Skeletal muscle cell (primary cell): ENCODE results near the gene DOCK6.

Experiments
- DNase-seq: peaks from one replicate; pipeline ENCODE4 v3.0.0-alpha.2; 2010; ENCODE audit warnings: low read depth
- H3K4me3 ChIP-seq: 2 replicates; pipeline ENCODE4 v1.5.1; 2011; ENCODE audit warnings: low read depth, mild to moderate bottlenecking, control low read depth, low read length, moderate library complexity

The DOCK6 gene

DNA sequence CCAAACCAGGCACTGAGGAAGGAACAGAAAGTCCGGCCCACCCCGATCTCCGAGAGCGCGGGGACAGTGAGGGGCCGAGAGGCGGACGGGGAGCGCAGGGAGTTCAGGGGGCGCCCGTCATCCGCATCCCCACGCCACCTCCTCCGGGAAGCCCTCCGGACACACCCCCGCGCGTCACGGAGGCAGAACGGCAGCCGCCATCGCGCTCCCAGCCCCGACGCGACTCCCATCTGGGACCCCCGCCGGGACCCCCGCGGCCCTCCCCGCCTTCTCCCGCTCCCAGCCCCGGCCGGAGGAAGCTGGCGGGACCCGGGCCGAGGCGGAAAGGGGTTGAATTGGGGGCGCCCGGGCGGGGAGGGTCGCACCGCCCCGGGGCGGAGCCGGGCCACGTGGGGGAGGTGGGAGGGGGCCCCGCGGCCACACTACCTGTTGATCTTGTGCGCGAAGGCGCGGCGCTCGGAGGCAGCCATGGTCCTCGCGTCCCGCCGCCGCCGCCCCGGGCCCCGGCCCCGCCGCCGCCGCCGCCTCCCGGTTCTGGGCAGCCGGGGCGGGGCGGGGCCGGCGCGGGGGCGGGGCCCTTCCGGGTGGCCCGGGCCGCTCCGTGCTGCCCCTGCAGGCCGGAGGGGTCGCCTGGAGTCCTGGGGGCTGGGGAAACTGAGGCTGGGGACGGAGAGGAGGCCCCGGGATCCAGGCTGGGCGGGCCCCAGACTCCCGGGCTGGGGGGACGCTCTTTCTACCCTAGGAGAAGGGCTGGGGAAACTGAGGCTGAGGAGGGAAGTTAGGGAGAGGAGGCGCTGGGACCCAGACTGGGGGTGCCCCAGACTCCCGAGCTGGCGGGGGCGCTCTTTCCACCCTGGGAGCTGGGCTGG is at the start of gene DOCK6:
DOCK6 (minus strand) TSS at position 554 of the 869 bp plus-strand sequence; CDS start at position 470, 84 bp downstream.
- no peak for DNase-seq
- peak within 1 kb of the TSS; percentile 74 for H3K4me3 ChIP-seq

- DNase-seq = no peak
- no peak overlapping the region for H3K4me3 ChIP-seq
These were observed 44.0 kb upstream of the DOCK6 start for GRCh38 chr19:11306337-11306736.

DNA sequence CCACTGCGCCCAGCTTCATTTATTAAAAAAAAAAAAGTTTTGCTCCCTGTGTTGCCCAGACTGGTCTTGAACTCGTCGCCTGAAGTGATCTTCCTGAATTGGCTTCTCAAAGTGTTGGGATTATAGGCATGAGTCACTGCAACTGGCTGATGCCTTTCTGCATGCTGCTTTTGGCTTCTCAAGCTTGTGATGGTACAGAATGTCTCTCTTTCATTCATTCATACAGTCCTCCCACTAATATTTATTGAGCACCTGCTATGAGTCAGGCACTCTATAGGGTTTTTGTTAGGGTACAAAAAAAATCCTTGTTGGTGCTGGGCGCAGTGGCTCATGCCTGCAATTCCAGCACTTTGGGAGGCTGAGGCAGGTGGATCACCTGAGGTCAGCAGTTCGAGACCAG is 42.6 kb upstream of the DOCK6 start:
- DNase-seq = no peak
- no peak overlapping the region for H3K4me3 ChIP-seq

GRCh38 chr19:11300811-11301120 is 38.4 kb upstream of the DOCK6 start:
- no peak overlapping the region for H3K4me3 ChIP-seq
- DNase-seq = no peak

DNA sequence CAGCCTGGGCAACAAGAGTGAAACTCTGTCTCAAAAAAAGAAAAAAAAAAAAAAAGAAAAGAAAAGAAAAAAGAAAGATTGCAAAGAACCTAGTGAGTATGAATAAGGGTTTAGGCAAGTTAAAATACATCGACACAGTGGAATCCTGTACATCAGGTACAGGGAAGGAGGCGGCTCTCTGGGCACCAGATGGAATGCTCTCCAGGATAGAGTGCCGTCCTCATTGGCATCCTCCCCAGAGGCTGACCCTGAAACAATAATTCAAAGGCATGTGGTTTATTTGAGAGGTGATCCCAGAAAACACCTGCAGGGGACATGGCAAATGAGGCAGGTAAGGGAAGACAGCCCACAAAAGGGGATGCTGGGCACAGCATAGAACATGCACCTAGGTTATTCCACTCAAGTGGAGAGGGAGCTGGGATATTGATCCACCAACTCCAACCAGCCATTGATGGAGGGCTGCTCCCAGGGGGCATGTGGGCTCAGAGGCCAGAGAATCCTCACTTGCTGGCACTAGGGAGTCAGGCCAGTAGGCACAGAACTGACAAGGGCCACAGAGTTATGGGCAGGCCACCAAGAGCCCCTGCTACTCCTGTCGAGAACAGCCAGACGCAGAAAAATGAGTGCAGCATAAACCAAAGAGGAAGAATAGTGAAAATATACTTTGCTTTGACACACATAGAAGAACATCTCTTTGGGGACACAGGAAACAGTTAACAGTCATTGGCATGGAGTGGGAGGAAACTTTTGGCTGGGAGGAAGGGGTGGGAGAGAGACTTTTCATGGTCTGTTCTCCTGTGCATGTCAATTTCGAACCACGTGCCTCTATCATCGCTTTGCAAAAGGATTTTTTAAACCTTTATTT is 37.9 kb upstream of the DOCK6 start:
- no peak overlapping the region for H3K4me3 ChIP-seq
- DNase-seq = no peak

DNA sequence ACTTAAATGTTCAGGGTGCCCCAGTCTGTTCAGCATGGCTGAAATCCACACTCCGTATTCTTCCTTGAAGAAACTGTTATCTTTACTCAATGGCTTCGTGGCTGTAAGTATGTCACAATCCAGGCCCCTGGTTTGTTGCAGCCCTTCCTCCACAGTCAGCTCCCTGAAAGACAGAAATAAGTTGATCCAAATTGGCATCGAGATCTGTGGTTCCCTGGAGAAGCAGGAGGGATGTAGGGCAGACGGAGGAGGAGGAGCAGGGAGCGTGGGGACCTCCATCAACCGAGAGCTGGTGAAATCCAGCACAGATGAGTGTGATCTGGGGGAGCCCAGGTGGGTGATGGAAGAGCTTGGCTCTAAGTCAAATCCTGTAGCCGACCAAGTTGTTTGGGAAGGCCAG is 33.9 kb upstream of the DOCK6 start:
- no peak overlapping the region for H3K4me3 ChIP-seq
- DNase-seq = peak; percentile 12

GRCh38 chr19:11295665-11296245 is 33.4 kb upstream of the DOCK6 start, which contains the start of gene TSPAN16:
Gene TSPAN16, plus strand, starts transcription at chr19:11296160. Its CDS starts 138 bp downstream, at chr19:11296298.
- no peak within 1 kb of the TSS for H3K4me3 ChIP-seq
- no peak for DNase-seq

DNA sequence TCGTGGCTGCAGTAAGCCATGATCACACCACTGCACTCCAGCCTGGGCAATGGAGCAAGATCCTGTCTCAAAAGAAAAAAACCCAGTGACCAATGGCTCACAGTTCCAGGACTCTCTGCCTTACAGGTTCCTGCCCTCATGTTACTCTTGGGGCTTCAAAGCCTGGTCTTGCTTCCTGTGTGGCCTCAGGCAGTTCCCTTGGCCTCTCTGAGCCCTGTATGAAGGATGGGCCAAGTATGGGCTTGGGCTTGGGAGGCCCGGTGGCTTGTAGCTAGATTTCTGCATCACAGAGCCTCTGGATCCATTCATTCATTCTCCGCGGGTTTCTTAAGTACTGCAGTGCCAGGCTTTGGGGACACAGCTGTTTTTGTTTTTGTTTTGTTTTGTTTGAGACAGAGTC is 32.9 kb upstream of the DOCK6 start:
- no peak for DNase-seq
- H3K4me3 ChIP-seq = no peak overlapping the region

GRCh38 chr19:11293433-11294389 is 31.4 kb upstream of the DOCK6 start:
- H3K4me3 ChIP-seq = peak overlapping the region; percentile 19
- DNase-seq = peak; percentile 70

GRCh38 chr19:11291991-11292390 is 29.7 kb upstream of the DOCK6 start:
- no peak overlapping the region for H3K4me3 ChIP-seq
- DNase-seq = no peak

DNA sequence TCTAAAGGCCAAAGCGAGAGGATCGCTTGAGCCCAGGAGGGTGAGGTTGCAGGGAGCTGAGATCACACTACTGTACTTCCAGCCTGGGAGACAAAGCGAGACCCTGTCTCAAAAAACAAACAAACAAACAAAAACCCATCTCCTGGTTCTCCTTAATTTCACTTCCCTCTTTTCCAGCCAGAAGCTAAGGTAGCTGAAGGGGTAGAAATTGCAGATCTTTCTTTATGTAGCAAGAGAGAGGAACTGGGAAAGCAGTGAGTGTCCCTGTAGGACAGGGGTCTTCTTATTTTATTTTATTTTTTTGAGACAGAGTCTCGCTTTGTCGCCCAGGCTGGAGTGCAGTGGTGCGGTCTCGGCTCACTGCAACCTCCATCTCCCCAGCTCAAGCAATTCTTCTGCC is 29.1 kb upstream of the DOCK6 start:
- no peak for DNase-seq
- H3K4me3 ChIP-seq = no peak overlapping the region

DNA sequence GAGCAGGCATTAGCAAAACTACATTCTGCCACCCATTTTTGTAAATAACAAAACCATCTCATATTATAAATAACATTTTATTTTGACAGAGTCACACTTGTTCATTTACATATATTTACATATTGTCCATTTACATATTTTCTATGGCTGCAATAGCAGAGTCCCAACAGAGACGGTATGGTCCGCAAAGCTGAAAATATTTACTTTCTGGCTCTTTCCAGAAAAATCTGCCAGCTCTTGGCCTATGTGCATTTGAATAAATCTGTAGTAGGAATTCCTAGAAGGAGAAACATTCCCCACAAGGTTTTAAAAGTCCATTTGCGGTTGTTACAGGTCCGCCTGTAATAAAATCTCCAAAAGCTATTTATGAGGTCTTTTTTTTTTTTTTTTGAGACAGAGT is 27.9 kb upstream of the DOCK6 start:
- no peak for DNase-seq
- H3K4me3 ChIP-seq = no peak overlapping the region

- H3K4me3 ChIP-seq = no peak overlapping the region
- no peak for DNase-seq
These were observed 26.0 kb upstream of the DOCK6 start for GRCh38 chr19:11288349-11288748.

- no peak for DNase-seq
- no peak overlapping the region for H3K4me3 ChIP-seq
These were observed 24.1 kb upstream of the DOCK6 start for GRCh38 chr19:11286312-11286974.

DNA sequence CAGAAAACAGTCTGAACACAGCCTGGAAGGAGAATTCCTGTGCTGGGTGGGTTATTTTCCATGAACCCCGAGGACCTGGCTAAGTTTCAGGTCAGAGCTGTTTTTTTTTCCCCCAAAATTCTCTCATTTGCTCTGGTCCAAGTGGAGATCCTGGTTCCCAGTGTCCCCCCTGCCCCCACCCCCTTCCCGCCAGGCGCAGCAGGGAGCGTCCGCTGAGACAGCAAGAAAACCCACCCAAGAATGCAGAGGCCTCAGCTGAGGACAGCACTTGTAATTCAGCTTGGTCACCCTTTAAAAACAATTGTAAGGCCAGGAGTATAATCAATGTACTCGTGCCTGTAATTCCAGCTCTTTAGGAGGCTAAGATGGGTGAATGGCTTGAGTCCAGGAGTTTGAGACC is 22.2 kb upstream of the DOCK6 start:
- DNase-seq = no peak
- no peak overlapping the region for H3K4me3 ChIP-seq

DNA sequence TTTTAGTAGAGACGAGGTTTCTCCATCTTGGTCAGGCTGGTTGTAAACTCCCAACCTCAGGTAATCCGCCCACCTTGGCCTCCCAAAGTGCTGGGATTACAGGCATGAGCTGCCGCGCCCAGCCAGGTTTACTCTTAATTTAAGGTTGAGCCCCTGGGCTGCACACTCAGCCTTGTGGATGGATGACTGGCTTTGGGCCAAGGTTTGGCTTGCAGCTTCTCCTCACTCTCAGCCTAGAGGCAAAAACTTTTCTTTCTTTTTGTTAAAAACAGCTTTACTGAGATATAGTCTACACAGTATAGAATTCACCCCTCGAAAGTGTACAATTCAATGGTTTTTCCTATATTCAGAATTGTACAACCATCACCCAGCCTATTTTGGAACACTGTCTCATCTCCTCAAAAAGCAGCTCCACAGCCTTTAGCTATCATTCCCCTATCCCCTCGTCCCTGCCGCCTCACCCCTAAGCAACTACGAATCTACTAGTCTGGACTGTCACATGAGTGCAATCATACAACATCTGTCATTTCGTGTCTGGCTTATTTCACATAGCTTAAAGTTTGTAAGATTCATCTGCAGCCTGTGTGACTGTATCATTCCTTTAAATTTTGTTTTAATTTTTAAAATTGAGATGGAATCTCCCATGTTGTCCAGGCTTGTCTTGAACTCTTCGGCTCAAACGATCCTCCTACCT is 19.2 kb upstream of the DOCK6 start:
- H3K4me3 ChIP-seq = no peak overlapping the region
- no peak for DNase-seq

DNA sequence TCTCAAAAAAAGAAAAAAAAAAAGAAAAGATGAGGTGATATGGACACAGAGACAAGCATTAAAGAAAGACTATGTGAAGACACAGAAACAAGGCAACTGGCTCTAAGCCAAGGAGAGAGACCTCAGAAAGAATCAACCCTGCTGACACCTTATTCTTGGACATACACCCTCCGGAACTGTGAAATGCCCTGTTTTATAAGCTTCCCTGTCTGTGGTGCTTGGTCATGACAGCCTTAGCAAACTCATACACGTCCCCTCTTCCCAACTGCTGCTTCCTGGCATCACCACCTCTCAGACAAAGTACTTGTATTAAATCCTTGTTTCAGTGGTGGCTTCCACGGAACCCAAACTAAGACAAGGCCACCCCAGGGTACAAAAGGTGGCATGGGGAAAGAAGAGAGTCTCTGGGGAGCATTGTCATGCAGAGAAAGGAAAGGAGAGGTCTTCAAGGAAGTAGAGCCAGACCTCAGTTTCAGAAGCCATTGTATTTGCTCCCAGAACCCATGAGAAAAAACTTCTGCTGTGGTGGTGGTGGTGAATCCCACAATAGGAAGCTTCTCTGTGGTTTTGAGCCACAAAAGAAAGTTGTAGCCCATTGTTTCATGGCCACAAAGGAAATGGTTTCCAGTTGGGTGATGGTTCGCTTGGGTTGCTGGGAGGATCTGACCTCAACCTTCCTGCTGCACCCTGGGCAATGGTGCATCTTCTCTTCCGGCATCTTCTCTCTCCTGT is 17.3 kb upstream of the DOCK6 start:
- H3K4me3 ChIP-seq = no peak overlapping the region
- DNase-seq = no peak
